NCI-H2227 treated with DMSO at 0.1 percent for 48 hours (cell line): ENCODE data around the gene ADSL.

Experiments used
- DNase-seq: peaks from one replicate; lab custom pipeline; 2025; lab: John Stamatoyannopoulos, UW

ADSL gene

DNA sequence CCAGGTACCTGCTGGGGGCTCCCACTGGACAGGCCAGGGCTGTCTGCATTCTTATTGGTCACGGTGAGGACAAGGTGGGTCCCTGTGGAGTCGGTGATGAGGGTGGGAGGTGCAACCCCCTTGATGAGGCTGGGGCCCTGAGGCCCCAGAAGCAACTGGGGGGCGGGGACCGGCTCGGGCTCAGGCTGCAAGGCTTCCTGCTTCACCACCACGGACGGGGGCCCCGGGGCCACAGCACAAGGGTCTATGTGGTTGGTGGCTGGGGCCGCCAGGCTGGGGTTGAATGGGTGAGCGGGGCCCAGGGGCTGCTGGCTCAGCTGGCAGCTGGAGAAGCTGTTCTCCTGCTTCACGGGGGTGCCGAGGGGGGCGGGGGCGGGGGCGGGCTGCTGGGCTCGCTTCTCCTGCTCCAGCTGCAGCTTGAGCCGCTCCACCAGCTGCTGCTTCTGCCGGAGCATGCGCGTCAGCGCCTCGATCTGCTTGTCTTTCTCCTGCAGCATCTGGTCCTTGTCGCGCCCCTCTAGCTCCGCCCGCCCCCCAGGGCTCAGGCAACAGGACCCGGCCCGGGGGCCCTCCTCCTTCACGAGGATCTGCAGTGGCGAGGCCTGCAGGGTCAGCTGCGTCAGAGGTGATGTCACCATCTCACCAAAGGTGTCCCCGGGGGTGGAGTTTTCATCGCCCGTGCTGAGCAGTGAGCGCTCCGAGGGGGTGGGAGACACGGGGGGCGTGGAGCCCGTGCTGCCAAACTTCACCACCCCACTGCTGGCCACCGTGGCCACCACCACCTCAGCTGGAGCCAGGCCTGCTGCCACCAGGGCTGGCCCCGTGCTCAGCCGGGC is 72.3 kb downstream of the ADSL start:
- DNase-seq = no peak

- no peak for DNase-seq
These were observed 73.4 kb downstream of the ADSL start for GRCh38 chr22:40419718-40420117.

DNA sequence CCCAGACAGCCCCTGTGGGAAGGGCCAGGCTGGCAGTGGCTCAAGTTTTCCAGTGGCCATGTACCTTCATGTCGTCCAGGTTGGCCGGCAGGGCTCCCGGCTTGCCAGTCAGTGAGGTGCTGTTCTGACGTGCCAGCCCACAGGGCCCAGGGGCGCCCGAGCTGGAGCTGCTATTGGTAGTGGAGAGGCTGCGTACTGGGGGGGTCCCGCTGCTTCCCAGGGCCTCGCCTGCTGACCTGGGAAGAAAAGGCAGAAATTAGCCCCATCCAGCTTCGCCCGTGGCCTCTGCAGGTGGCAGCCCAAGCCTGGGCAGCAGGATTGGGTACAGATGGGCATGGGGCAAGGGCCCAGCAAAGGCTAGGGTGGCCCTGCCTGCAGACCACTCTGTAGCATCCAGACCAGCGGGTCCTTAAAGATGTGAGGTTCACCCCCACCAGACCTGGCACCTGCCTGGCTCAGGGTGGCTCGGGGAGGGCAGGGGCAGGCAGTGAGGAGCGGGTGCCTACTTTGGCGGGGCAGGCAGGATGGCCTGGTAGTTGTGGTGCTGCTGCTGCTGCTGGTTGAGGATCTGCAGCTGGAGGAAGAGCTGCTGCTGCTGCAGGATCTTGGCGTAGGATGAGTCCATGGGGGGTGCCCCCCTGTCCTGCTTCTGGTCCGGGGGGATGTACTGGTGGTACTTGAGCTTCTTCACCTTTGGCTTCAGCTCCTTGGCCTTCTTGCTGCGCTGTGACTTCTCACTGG is 74.2 kb downstream of the ADSL start:
- DNase-seq = no peak

DNA sequence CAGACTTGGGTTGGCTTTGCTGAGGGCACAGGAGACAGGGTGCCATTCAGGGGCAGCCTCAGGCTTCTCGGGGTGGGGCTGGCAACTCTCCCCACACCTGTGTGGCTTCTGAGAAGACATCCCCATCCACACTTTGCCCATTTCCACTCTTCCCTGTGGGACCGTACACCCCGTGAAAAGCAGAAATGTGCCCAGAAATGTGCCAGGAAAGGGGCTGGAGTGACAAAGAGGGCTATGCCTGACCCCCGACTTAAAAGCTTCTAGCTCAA is 74.7 kb downstream of the ADSL start:
- no peak for DNase-seq

DNA sequence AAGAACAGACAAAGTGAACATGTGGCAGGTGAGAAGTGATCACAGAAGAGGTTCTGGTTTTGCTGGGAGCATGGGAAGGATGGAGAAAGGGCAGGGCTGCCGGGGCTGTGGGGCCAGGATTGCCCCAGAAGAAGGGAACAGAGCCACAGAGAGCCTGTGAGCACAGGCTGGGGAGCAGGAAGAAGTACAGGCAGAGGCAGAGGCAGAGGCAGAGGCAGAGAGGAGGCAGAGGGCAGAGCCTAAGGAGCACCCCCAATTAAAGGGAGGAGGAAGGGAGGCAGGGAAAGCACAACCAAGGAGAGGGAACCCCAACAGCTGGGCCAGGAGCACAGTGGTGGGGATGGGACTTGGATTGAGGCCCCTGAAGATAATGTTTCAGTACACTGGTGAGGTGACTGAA is 75.6 kb downstream of the ADSL start:
- no peak for DNase-seq

- DNase-seq = no peak
These were observed 76.4 kb downstream of the ADSL start for GRCh38 chr22:40422558-40423309.

- no peak for DNase-seq
These were observed 77.0 kb downstream of the ADSL start for GRCh38 chr22:40423310-40423688.

DNA sequence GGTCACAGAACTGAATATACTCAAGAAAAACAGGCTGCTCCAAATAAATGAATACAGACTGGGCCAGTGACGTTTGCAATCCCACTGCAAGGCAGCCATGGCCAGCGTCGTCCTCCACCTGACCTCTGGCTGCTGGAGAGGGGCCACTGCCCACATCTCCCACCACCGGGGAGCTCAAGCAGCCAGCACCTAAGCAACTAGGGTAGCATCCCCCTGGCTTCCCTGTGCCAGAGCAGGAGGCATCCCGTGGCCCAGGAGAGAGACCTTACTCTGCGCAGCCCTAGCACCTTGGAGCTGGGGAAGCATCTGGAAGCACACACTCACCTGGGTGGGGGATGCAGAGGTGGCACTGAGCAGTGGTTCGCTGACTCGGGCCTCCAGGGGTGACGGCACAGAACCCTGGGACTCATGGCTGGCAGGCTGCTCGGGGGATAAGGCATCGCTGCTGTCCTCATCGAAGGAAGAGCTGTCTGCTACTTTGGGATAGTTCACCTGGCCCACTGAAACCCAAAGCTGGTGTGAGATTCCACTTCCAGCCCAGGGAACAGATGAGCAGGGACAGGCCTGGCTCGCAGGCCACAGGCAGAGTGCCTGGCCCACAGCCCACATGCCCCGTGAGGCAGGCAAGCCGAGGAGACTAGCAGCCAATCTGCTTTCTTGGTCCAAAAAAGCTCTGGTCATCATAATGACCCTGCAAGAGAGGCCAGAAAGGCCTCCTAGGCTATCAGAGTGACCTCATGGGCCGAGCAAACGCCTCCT is 77.8 kb downstream of the ADSL start:
- DNase-seq = no peak

- DNase-seq = no peak
These were observed 78.8 kb downstream of the ADSL start for GRCh38 chr22:40425082-40425481.

GRCh38 chr22:40426594-40427333 is 80.5 kb downstream of the ADSL start:
- no peak for DNase-seq

GRCh38 chr22:40428796-40429195 is 82.5 kb downstream of the ADSL start:
- DNase-seq = no peak

GRCh38 chr22:40429481-40429880 is 83.2 kb downstream of the ADSL start:
- DNase-seq = no peak

- no peak for DNase-seq
These were observed 84.7 kb downstream of the ADSL start for GRCh38 chr22:40430991-40431390.

GRCh38 chr22:40432157-40432556 is 85.9 kb downstream of the ADSL start:
- DNase-seq = no peak

DNA sequence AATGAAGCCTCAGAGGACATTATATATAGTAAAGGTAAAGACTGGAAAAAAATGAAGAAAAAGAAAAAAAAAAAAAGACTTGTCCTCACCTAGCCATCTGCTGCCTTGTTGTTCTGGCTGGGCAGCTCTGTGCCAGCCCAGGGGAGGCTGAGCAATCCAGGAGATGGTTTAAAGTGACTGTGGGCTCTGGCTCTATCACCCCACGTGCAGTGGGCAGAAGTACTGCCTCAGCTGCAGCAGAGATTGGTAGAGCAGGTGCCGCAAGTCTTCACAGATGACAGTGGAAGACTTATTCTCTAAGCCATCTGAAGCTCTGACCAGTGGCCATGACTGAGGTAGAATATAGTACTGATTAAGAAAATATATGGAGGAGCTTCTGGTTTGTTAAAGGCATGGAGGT is 86.3 kb downstream of the ADSL start:
- no peak for DNase-seq

- DNase-seq = no peak
These were observed 87.3 kb downstream of the ADSL start for GRCh38 chr22:40433416-40434090.

- DNase-seq = no peak
These were observed 87.8 kb downstream of the ADSL start for GRCh38 chr22:40434106-40434505.

DNA sequence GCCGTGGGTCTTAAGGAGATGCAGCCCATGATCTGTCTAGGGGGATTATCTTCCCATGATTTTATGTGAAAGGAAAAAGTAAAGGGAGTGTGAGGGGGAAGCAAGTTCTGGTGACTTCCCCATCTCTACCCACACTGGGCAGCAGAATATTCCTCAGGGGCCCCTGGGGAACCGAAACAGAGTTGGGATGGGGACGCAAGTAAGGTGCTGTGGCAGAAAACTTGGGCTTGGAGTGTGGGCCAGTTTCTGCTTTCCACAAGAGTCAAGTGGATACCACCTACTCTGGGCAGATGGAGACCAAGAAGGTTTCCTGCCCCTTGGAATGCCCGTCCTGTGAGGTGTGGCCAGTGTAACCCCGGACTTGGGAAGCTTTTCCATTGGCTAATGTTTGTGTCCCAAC is 88.4 kb downstream of the ADSL start:
- DNase-seq = no peak

- DNase-seq = peak; percentile 40
These were observed 90.5 kb downstream of the ADSL start for GRCh38 chr22:40436505-40437431.
